Esophagus squamous epithelium (tissue), 5 donors: ENCODE results near the gene TPSD1. TPM values are rescaled to one million over a fixed set of nuclear protein-coding genes. Genes with fewer than 3 reads are reported as not detected.
"Not testable (repeated sequence)": the region's sequence is repeated elsewhere in the genome, so short reads cannot be mapped to it uniquely, and the experiment has no call there.

Experiments
- DNase-seq: peaks from one replicate; lab custom pipeline; 2025; lab: John Stamatoyannopoulos, UW
- H3K27ac ChIP-seq, 4 donors: fragments of 200-600 bp; sonication (generic); one replicate each; pipeline ENCODE4 v1.5.1; 2016 to 2019; ENCODE audit warnings: mild to moderate bottlenecking in 1 of 4
- H3K27me3 ChIP-seq, 4 donors: fragments of 200-600 bp; sonication (generic); 1 replicate in 3 of 4; 2 replicates in 1 of 4; pipeline versions ENCODE4 v1.5.1 to v1.6.0; 2017 to 2021; ENCODE audit warnings: antibody characterized with exemption in 1 of 4
- H3K36me3 ChIP-seq, 3 donors: fragments of 200-600 bp; sonication (generic); one replicate each; pipeline ENCODE4 v1.5.1; 2016 to 2019
- H3K4me1 ChIP-seq, 3 donors: fragments of 200-600 bp; sonication (generic); one replicate each; pipeline ENCODE4 v1.5.1; 2017 to 2019
- H3K4me3 ChIP-seq, 4 donors: fragments of 200-600 bp; sonication (generic); 1 replicate in 3 of 4; 2 replicates in 1 of 4; pipeline ENCODE4 v1.5.1; 2016 to 2019; ENCODE audit warnings: mild to moderate bottlenecking in 2 of 4, moderate library complexity in 1 of 4
- H3K9me3 ChIP-seq, 3 donors: fragments of 200-600 bp; sonication (generic); one replicate each; pipeline ENCODE4 v1.5.1; 2016 to 2019
- CTCF ChIP-seq, 6 experiments: fragments of 450-650 bp in 4 of 6; fragments of 200-600 bp in 2 of 6; sonication (generic) in 2 of 6; IDR thresholded peaks; one replicate each; pipeline ENCODE4 v1.5.1; 2016 to 2019; ENCODE audit warnings: antibody characterized with exemption in 6 of 6, mild to moderate bottlenecking in 4 of 6, moderate library complexity in 4 of 6
- POLR2A ChIP-seq, 4 donors: fragments of 450-650 bp; IDR thresholded peaks; one replicate each; pipeline ENCODE4 v1.6.1; 2017; ENCODE audit warnings: antibody characterized with exemption in 4 of 4, mild to moderate bottlenecking in 4 of 4, moderate library complexity in 3 of 4
- WGBS, 2 donors: methylation state at CpG; one replicate each; pipeline ENCODE4 v1.1.5; 2018; 5-methylcytosine and 5-hydroxymethylcytosine counted together
- intact Hi-C: fragments of 100-400 bp; cut with DNase I; formaldehyde crosslinking; loops from one replicate; pipeline ENCODE4 v1.15.0; 2022
- total RNA-seq, 4 donors: library from RNA; depleted of rRNA; stranded (reverse); fragments of >200 nt; gene quantifications; one replicate each; pipeline ENCODE4 v1.1.0, GENCODE V29; 2016
- donor health status: DM: yes; HTN: yes; CAD: no.

TPSD1 gene
- total RNA-seq: 1 to 10 TPM in 1 of 4 donors, under 1 TPM in 1, not detected in 2; 0.91 to 5.9 TPM

- H3K4me3 ChIP-seq, DNase-seq, H3K36me3 ChIP-seq, H3K27ac ChIP-seq, H3K9me3 ChIP-seq, intact Hi-C loops: not testable (repeated sequence)
- peaks cover 0 to 51% (median 15%) of the 10 kb centered on the region in 4 donors for H3K27me3 ChIP-seq
- peaks cover 5 to 11% (median 9%) of the 10 kb centered on the region in 3 donors for H3K4me1 ChIP-seq
- 40 to 71% methylated on average over 1 to 6 of the region's 26 CpGs for WGBS, 2 donors
Measured at GRCh38 chr16:1255276-1256122, at the start of gene TPSD1. TPSD1 (plus strand) TSS chr16:1256069; CDS start chr16:1256281, 212 bp downstream.

GRCh38 chr16:1206326-1206725 is 49.5 kb upstream of the TPSD1 start:
- Histone ChIP-seq H3K36me3 (peaks cover 0 to 29% (median 0%) of the 10 kb centered on the region in 3 donors), H3K27me3 (peaks cover 0 to 14% (median 0%) of the 10 kb centered on the region in 4 donors), H3K4me1 (no peaks in the 10 kb centered on the region), H3K27ac (no peak overlapping the region), H3K4me3 (no peak overlapping the region), H3K9me3 (no peaks in the 10 kb centered on the region)
- DNase-seq: no peak
- 60% methylated on average over 1 of the region's 9 CpGs; no CpG with 5 or more reads in 1 of the 2 donors for WGBS, 2 donors
- TF ChIP-seq CTCF (IDR thresholded peaks at IDR 0.05) (no peak), POLR2A (IDR thresholded peaks at IDR 0.05) (no peak)
- intact Hi-C loops: no loop called here

GRCh38 chr16:1206786-1207185 is 49.1 kb upstream of the TPSD1 start:
- Histone ChIP-seq H3K4me3 (no peak overlapping the region), H3K27me3 (peaks cover 0 to 14% (median 0%) of the 10 kb centered on the region in 4 donors), H3K9me3 (no peaks in the 10 kb centered on the region), H3K4me1 (no peaks in the 10 kb centered on the region), H3K27ac (no peak overlapping the region), H3K36me3 (peaks cover 0 to 34% (median 0%) of the 10 kb centered on the region in 3 donors)
- DNase-seq: no peak
- intact Hi-C loops: no loop called here
- WGBS, 2 donors: 50 to 86% methylated on average over 3 to 6 of the region's 16 CpGs
- TF ChIP-seq CTCF (IDR thresholded peaks at IDR 0.05): no peak
- no peak for TF ChIP-seq POLR2A (IDR thresholded peaks at IDR 0.05)

GRCh38 chr16:1208239-1208830 is 47.5 kb upstream of the TPSD1 start:
- Histone ChIP-seq H3K27me3 (peaks cover 0 to 14% (median 0%) of the 10 kb centered on the region in 4 donors), H3K36me3 (peaks cover 0 to 43% (median 0%) of the 10 kb centered on the region in 3 donors), H3K9me3 (no peaks in the 10 kb centered on the region), H3K4me1 (no peaks in the 10 kb centered on the region), H3K27ac (no peak overlapping the region), H3K4me3 (no peak overlapping the region)
- DNase-seq: no peak
- intact Hi-C loops: no loop called here
- 73 to 90% methylated on average over 2 to 10 of the region's 22 CpGs for WGBS, 2 donors
- TF ChIP-seq CTCF (IDR thresholded peaks at IDR 0.05): no peak
- no peak for TF ChIP-seq POLR2A (IDR thresholded peaks at IDR 0.05)

GRCh38 chr16:1209081-1209480 is 46.8 kb upstream of the TPSD1 start:
- H3K27me3 ChIP-seq: peaks cover 0 to 14% (median 0%) of the 10 kb centered on the region in 4 donors
- WGBS, 2 donors: 81% methylated on average over 24 of the region's 43 CpGs; no CpG with 5 or more reads in 1 of the 2 donors
- no peak overlapping the region for H3K4me3 ChIP-seq
- DNase-seq: no peak
- H3K4me1 ChIP-seq: no peaks in the 10 kb centered on the region
- no peak overlapping the region for H3K27ac ChIP-seq
- no peak for TF ChIP-seq CTCF (IDR thresholded peaks at IDR 0.05)
- no peak for TF ChIP-seq POLR2A (IDR thresholded peaks at IDR 0.05)
- H3K36me3 ChIP-seq: peaks cover 0 to 48% (median 0%) of the 10 kb centered on the region in 3 donors
- intact Hi-C loops: no loop called here
- H3K9me3 ChIP-seq: no peaks in the 10 kb centered on the region
